MCF 10A (cell line): ENCODE data around the gene MSI2. TPM values are rescaled to one million over a fixed set of nuclear protein-coding genes. Genes with fewer than 3 reads are reported as not detected.

Experiments used
- BruUV-seq: library from RNA; stranded (reverse); fragments of 400-500 nt; replicated peaks from 2 replicates; lab custom pipeline; 2021; lab: Mats Ljungman, UMichigan
- CTCF ChIA-PET: fragments of 300-600 bp; sonication (Branson Sonifier 250); formaldehyde crosslinking; extraction: SDS; loops from one replicate; lab custom pipeline; 2021; ENCODE audit warnings: antibody characterized with exemption, inconsistent platforms; lab: Yijun Ruan, JAX
- POLR2A ChIA-PET: fragments of 300-600, 350-650 bp; sonication (Branson Sonifier 250); formaldehyde crosslinking; extraction: SDS; loops from one replicate; lab custom pipeline; 2020; ENCODE audit warnings: antibody characterized with exemption, inconsistent platforms; lab: Yijun Ruan, JAX
- DNase-seq: peaks from one replicate; pipeline ENCODE4 v3.0.0-alpha.2; 2018; ENCODE audit not compliant: unreplicated experiment
- H3K27ac Mint-ChIP-seq: one replicate; pipeline ENCODE4 v1.8.0; 2022; ENCODE audit warnings: mild to moderate bottlenecking, low read depth, mixed read lengths; ENCODE audit not compliant: unreplicated experiment
- H3K27me3 Mint-ChIP-seq: one replicate; pipeline ENCODE4 v1.8.0; 2022; ENCODE audit warnings: mixed read lengths; ENCODE audit not compliant: insufficient read depth, unreplicated experiment
- H3K36me3 Mint-ChIP-seq: one replicate; pipeline ENCODE4 v1.8.0; 2022; ENCODE audit warnings: mild to moderate bottlenecking, moderate library complexity, mixed read lengths; ENCODE audit not compliant: insufficient read depth, unreplicated experiment
- H3K4me1 Mint-ChIP-seq: one replicate; pipeline ENCODE4 v1.8.0; 2022; ENCODE audit warnings: mixed read lengths; ENCODE audit not compliant: insufficient read depth, unreplicated experiment
- H3K4me3 Mint-ChIP-seq: one replicate; pipeline ENCODE4 v1.8.0; 2022; ENCODE audit warnings: mild to moderate bottlenecking, moderate library complexity, mixed read lengths; ENCODE audit not compliant: unreplicated experiment
- H3K9me3 Mint-ChIP-seq: one replicate; pipeline ENCODE4 v1.8.0; 2022; ENCODE audit warnings: mixed read lengths; ENCODE audit not compliant: unreplicated experiment
- intact Hi-C: fragments of 100-400 bp; cut with micrococcal nuclease; formaldehyde crosslinking; loops from 2 replicates; pipeline ENCODE4 v1.14.1; 2022
- total RNA-seq: library from RNA; stranded (reverse); gene quantifications from 2 replicates; pipeline ENCODE4 v1.2.3, GENCODE V29; 2022
- TF ChIP-seq, protein P1 (sequence below): fragments of 200-600 bp; IDR thresholded peaks from one replicate; pipeline ENCODE4 v1.8.0; 2022; ENCODE audit warnings: antibody characterized with exemption, mild to moderate bottlenecking; ENCODE audit not compliant: unreplicated experiment

MSI2 gene
- total RNA-seq, 1 experiment from 2014 or later = 60.6 TPM

DNA sequence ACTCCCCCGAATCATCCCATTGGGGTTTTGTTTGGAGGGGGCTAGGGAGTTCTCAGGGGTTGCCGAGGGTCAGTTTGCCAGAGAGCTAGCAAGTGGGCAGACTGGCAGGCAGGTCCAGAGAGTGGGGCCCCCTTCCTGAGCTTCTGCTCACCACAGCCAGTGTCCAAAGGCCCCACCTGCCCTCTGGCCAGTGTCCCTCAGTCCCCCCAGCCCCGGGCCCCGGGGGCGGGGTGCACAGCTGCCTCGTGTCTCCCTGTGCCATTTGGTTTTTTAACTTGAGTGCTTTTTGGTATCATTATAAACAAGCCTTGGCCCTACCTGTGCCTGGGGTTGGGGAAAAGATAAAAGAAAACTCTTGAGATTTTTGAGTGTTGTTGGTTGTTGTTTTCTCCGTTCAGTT, 397.0 kb downstream of the MSI2 start:
- intact Hi-C loops = no loop called here
- Mint-ChIP-seq H3K4me1 (no peaks in the 10 kb centered on the region), H3K36me3 (peaks cover 5% of the 10 kb centered on the region)

DNA sequence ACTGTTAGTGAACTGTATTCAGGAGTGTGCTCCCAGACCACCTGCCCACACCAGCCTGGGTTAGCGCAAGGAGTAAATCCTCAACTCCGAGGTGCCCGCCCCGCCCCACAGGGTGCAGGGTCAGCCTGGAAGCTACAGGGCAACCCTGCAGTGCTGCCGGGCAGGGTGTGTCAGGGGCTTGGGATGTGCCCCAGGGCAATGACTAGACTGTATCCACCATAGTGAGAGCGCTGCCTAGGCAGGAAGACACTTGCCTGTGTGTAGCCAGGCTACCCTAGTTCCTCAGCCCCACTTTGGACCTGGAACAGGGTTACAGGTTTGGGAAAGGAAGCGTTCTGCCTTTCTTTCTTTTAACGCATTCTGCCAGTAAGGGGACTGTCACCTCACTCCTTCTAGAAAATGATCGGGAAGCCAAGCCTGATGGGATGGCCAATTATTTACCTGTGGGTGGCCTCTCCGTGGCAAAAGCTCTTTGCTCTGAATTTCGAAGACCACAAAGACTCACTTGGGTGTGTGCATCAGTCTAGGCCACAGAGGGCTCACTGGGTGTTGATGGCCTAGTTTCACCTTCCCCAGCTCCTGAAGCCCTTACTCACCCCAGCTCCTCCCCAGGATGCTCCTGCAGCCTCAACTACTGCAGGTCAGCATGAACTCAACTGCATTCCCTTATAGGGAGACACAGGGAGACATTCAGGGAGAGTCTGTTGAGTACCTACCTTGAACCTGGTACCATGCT, 397.9 kb downstream of the MSI2 start:
- Mint-ChIP-seq H3K9me3 (no peaks in the 10 kb centered on the region), H3K36me3 (peaks cover 5% of the 10 kb centered on the region), H3K27ac (no peak overlapping the region), H3K4me1 (no peaks in the 10 kb centered on the region), H3K4me3 (no peak overlapping the region), H3K27me3 (no peaks in the 10 kb centered on the region)
- ChIA-PET CTCF (interaction anchor here (0.6 kb wide), 1 partner anchor 412 kb away, joined by 3 read pairs; no protein-coding TSS in a partner anchor), POLR2A (no interaction called here)
- intact Hi-C loops = no loop called here
- BruUV-seq = no TSS peak
- DNase-seq = no peak
- TF ChIP-seq, protein P1, sequence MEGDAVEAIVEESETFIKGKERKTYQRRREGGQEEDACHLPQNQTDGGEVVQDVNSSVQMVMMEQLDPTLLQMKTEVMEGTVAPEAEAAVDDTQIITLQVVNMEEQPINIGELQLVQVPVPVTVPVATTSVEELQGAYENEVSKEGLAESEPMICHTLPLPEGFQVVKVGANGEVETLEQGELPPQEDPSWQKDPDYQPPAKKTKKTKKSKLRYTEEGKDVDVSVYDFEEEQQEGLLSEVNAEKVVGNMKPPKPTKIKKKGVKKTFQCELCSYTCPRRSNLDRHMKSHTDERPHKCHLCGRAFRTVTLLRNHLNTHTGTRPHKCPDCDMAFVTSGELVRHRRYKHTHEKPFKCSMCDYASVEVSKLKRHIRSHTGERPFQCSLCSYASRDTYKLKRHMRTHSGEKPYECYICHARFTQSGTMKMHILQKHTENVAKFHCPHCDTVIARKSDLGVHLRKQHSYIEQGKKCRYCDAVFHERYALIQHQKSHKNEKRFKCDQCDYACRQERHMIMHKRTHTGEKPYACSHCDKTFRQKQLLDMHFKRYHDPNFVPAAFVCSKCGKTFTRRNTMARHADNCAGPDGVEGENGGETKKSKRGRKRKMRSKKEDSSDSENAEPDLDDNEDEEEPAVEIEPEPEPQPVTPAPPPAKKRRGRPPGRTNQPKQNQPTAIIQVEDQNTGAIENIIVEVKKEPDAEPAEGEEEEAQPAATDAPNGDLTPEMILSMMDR = no peak

More for the DNA sequence above, 397.0 kb downstream of the MSI2 start:
- no TSS peak for BruUV-seq
- TF ChIP-seq, protein P1 = no peak
- no peak for DNase-seq
- Mint-ChIP-seq H3K27me3 (no peaks in the 10 kb centered on the region), H3K27ac (no peak overlapping the region), H3K4me3 (no peak overlapping the region), H3K9me3 (no peaks in the 10 kb centered on the region)
- ChIA-PET POLR2A (no interaction called here), CTCF (interaction anchor here (1.8 kb wide), 1 partner anchor 18 kb away, joined by 5 read pairs; no protein-coding TSS in a partner anchor)

DNA sequence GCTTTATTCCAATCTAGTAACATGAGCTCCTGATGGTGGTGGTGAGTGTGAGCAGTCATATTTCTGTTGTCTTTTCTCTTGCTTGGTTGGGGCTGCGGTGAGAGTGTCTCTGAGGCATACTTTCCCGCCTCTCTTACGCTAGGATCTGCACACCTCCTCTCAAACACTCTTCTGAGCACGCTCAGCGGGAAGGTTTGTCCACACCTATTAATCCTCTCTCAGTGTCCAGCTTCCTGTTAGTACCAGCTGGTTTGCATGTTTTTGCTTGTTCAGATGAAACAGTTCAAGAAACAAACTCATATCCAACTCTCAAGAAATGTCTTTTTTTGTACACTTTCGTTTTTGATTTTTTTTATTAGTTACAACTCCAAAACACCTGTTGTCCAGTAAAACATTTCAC, 399.2 kb downstream of the MSI2 start:
- CTCF ChIA-PET = interaction anchor here (0.5 to 1.9 kb wide), 2 partner anchors 16 to 22 kb away, joined by 3 to 11 read pairs; no protein-coding TSS in a partner anchor
- Mint-ChIP-seq H3K4me3 (no peak overlapping the region), H3K27me3 (no peaks in the 10 kb centered on the region), H3K9me3 (no peaks in the 10 kb centered on the region), H3K36me3 (peaks cover 5% of the 10 kb centered on the region), H3K27ac (no peak overlapping the region), H3K4me1 (no peaks in the 10 kb centered on the region)
- TF ChIP-seq, protein P1 = no peak
- DNase-seq = no peak
- POLR2A ChIA-PET = no interaction called here
- no TSS peak for BruUV-seq
- intact Hi-C loops = no loop called here

DNA sequence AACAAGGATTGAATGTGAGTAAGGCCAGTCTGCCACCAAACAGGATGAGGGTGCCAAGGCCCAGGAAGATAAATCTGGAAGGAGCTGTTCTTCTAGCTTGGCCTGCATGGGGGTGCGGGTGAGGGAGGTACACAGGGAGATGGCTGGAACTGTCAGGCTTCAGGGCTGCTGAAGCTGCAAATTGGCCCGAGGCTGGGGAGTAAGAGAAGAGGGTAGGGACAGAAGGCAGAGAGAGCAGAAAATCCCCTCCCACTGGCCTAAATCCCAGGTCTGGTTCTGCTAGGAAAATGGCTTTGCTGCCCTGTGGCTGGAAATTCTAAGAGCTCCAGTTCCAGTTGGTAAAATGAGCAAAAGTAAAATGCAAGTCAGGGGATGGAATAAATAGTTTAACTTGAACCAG, 400.9 kb downstream of the MSI2 start:
- Mint-ChIP-seq H3K27me3 (no peaks in the 10 kb centered on the region), H3K36me3 (peaks cover 5% of the 10 kb centered on the region), H3K27ac (no peak overlapping the region), H3K4me1 (no peaks in the 10 kb centered on the region), H3K9me3 (no peaks in the 10 kb centered on the region), H3K4me3 (no peak overlapping the region)
- ChIA-PET POLR2A (no interaction called here), CTCF (interaction anchor here (0.5 to 1.8 kb wide), 3 partner anchors 12 to 59 kb away, joined by 3 to 5 read pairs (median 4); no protein-coding TSS in a partner anchor)
- intact Hi-C loops = no loop called here
- no peak for DNase-seq
- BruUV-seq = no TSS peak
- TF ChIP-seq, protein P1 = no peak
